NCI-H146 (cell line): Measurements from ENCODE around the gene ITPRID2.

Experiments
- DNase-seq: peaks from one replicate; lab custom pipeline; 2025; lab: John Stamatoyannopoulos, UW

ITPRID2 gene

DNA sequence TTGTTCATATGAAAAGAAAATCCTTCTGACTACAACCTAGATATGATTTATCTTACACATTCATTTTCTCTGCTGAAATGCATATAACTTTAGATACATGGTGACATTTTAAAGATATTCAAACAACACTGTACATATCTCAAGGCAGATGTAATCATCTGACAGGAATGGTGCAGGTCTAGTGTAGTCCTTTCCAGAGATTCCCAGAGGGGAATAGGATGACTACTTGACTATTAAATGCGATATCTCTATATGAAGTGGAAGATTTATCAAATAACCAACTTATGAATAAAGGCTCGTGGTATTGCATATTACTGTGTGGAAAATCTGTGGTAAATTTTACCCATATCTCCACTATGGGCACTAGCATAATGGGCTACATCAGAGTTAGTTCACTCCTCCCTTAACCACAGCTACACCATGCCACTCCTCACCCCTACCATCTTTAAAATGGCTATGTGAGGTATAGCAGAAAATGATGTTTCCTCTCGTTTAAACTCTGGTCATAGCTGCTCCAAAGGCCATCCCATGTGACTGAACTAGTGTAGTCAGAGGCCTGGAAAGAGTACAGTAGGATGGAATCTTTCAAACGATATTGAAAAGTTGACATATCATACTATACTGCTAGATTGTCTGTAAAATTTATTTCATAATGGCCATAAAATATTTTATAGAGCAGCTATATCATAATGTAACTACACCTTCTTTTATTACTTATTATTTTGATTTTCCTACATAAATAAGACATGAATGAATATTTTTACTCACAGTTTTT is 9.1 kb upstream of the ITPRID2 start:
- DNase-seq, result no peak

DNA sequence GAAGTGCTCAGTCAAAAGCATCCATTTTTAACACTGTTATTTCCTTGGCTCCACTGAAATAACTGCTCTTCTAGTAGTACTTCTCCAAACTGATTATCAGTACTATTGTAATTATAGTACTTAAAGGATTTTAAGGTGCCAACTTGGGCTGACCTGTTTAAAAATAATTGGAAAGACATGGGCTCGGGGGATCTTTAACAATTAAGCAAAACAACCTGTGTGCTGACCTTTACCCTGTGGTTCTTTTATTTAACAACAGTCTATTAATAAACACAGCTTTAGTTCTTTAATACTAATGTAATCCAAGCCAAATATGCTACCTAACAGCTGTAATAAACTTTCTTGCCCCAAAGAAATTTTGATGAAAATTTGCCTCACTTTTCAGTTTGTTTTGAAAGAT is 6.9 kb upstream of the ITPRID2 start:
- no peak for DNase-seq

DNA sequence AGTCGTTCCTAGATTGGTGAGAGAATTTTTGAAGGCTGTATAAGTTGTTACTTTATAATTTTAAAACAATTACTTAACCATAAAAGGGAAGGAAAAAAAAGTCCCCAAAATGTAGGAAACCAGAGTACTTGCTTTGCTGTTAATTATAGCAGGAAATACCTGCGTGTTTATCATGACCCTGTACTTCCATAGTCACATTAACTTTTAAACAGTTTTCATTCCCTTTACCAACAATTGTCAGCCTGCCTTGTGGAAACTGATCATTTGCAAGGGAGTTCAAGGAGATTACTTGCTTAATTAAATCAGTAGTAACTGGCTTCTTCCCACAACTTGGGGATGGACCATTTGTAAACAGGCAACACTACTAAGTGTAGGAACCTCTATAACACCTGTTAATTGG is 6.4 kb upstream of the ITPRID2 start:
- DNase-seq, result no peak

DNA sequence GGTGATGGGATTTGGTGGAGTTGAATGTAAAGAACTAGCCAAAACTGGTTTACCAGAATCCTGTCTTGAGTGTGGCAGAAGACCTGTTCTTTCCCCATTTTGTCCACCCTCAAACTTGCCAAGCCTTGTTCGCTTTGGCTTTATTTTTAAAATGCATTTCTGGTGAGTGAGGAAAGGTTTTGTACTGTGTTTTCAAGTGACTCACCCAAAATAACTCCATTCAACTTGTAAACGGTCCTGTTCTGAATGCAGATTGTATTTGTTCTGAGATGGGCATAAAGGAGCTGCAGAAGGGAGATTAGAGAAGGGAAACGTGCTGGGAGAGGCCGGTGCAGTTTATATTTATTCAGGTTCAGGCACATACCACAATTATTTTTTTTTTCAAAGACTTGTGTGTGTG is 5.3 kb upstream of the ITPRID2 start:
- DNase-seq, result no peak

DNA sequence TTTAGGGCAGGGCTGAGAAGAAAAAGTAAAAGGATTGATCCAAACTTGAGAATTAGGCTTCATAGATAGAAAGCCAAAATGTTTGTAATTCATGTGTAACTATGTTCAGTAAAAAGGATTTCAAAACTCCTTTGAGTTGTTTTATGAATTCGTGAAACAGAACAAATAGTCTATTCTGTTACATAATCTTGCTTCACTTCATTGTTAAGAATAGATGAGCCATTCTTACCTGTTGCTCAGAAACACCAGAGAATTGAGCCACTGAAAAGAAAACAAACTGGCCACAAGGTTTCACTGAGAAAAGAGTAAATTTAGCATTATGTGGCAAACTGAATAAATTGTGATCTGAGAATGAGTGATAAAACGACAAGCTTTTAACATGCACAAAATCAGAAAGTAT is 4.5 kb upstream of the ITPRID2 start:
- no peak for DNase-seq

DNA sequence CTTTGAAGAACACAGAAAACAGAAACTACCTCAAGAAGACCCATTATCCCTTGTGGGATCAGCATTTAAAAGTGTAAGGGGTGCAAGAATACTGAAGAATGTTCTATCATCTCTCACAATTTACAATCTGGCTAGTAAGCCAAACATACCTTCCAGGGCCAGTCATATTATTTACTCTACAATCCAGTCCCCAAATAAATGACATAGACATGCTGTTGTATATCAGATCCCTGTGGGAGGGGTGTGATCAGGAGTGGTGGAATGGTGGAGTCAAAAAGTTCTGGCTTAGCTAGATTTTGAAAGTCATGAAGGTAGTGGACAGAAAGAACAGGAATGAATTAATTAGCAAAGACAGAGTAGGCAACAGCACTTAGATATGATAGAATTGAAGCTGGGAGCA is 1.8 kb upstream of the ITPRID2 start:
- no peak for DNase-seq

DNA sequence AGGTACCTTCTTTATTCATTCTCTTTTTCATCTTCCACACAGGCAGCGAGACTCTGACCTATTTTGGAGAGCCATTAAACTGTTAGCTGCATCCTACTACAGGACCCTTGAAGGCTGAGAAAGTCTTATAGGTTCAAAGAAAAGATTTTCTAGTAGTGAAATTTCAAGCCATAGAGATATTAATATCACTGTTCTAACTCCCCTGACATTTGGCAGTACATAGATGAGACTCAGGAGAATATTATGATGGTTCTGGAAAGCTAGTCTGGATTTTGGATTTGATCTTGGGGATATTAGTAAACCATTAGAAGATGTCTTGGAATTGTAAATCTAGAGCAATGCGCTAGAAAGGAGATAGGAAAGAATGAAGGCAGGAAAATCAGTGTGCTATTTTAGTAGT is 1.3 kb upstream of the ITPRID2 start:
- no peak for DNase-seq

DNA sequence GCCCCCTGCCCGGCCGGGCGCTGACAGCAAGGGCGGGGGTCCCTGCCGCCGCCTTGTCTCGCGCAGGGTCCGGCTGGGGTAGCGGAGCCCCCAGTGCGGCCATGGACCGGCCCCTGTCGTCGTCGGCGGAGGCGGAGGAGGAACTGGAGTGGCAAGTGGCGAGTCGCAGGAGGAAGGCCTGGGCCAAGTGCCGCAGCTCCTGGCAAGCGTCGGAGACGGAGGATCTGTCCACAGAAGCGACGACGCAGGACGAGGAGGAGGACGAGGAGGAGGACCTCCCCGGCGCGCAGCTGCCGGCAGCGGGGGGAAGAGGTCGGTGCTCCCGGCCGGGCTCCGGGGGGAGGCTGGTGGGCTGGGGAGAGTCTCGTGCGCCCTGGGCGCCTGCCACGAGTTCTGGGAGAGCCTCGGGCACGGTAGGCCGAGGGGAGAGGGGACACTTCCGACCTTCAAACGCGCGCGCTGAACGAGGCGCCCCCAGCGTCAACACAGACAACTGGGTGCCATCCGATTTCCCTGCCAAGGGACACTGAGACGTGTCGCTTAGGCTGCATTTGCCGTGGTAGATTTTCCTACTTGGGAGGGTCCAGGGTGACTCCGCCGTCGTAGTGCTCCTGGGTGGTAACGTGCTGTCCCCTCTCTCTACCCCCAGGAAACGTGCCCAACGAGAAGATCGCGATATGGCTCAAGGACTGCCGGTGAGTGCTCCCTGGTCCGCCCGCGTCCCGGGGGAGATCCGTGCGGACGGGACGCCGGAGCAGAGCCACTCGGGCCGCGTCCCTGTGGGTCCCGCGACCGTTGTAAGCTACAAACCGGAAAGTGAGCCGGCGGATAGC is 652 bp downstream of the ITPRID2 start:
- peak; percentile 77 for DNase-seq

DNA sequence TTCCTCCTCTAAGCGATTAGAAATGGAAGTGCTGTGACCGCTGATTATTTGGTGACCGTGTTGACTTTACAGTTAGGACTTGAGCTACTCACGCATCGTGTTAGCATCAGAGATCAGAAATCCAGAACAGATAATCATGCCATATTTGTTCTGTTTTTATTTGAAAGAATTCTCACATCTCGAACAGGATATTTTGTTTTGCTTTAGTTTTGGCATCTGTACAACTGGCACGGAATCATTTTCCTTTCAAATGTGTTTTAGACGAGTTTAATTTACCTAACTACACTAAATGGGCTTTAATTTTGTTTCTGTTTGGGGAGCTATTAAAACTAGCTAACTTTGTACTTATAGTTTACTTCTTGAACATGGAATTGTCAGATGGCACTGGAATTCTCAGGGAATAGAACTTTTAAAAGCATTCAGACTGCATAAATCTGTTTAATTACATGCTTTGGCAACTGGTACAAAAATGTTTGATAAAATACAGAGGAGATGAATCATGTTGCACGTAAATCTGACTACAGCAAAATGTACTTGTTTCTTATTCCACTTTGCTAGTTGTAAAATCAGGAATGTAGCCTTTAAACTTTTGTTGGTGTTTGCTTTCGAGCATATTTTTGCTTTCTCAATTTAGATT is 1.4 kb downstream of the ITPRID2 start:
- DNase-seq, result no peak

DNA sequence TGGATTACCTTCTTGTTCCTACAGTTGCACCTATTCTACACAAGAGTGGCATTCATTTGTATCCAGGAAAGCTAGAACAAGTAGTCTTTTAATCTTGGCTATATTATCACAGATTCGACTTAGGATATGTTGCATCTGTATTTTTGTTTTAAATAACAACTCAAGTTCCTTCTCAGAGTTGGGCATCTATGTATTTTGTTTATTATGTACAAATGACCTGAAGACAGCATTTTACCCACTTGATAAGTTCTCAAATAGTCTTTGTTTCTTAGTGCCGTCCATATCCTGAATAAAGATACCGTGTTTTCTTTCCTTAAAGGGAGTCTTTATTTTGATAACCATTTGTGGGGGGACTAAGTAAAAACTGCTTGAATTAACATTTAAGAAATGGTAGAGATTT is 2.9 kb downstream of the ITPRID2 start:
- no peak for DNase-seq

DNA sequence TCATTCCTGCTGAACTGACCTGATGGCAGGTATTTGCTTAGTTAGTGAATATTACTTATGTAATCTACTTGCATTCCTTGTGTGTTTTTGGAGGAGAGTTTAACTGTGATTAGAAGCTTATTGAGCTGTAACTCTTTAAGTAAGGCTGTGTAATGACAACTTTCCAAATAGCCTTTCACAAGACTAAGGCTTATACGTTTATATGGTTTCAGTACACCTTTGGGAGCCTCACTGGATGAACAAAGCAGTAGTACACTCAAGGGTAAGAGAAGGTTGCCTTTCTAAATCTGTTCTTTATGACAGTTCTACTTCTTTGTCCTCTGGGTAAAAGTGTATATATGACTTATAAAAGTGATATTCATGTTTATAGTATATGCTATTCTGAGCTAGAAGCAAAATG is 4.3 kb downstream of the ITPRID2 start:
- DNase-seq, result no peak

DNA sequence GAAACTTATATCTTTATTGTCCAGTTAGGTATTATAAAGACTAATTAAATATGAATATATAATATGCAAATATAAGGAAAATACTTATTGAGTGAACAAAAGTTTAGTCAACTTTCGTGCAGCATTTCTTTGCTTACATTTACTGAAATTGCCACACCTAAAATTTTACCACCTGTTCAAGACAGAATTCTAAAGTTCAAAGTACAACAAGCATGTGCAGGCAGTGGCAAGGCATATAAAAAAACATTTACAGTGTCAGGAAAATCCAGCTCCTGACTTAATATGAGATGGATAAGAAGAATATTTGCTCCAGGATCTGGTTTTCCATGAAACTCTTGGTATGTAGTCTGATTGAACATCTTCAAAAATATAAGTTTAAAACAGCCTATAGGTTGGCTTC is 4.8 kb downstream of the ITPRID2 start:
- DNase-seq, result no peak

DNA sequence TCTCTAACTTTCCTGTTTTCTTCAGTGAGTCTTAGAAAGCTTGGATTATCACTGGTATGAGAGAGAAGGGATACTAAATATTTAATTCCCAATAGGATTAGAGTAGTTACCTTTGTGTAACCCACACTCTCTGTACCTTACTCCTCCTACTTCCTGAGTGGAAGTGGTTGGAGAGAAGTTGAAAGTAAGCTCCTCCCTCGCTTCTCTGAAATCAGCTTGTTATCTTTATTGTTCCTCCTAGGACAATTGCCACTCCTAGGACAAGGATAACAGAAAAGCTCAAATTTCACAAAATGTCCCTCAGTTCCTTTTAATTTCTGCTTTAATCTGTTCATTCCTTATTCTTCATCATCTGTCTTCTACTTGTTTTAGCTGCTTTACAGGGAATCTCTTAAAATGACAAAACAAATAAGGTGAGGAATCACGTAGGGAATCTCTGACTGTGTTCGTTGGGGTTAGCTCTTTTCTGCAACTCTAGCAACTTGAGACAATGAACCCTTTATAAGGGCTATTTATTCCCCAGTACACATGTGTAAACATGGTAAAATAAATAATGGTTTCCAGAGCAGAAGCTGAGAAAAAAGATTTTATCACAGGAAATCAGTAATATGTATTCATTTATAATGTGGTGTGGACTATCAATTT is 8.6 kb downstream of the ITPRID2 start:
- DNase-seq, result peak; percentile 1

DNA sequence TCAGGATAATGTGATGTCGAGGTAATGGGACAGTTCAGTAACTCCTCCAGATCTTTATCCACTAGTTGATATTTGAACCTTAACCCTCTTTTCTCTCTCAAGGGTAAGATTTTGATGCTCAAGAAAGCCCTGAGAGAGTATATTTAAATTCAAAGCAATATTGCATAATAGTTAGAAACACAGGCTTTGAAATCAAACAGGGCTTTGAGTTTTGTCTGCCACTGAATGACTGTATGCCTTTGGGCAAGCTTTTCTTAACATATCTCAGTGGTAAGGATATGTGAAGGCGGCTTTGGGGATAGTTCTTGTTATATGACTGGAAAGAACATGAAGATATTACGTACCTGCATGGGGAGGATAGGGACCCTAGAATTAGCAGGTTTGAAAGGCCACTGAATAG is 11.1 kb downstream of the ITPRID2 start:
- no peak for DNase-seq

DNA sequence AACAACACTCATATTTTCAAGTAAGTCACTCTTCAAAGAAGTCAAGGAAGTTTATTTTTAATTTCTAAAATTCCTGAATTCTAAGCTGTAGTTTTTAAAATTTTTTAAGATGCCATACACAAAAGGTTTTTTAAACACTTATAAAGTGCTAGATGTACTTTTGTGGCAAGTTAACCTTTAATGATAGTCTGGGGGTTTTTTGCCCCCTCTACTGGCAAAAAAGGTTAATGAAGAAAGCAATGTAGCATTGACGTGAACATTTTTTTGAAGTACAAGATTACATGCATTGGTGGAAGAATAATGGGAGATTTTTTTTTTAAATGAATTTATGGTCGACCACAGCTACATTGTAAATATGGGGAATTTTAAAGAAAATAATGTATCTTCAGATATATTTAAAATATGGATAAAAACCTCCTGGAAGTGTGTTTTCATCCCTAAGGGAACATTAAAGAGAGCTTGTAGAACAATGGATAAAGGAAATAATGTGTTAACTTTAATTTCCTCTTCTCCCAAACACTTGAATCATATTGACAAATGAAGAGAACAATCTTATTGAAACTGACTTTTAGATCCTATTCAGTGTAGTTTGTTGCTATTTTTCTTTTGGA is 12.6 kb downstream of the ITPRID2 start:
- DNase-seq, result peak; percentile 7

DNA sequence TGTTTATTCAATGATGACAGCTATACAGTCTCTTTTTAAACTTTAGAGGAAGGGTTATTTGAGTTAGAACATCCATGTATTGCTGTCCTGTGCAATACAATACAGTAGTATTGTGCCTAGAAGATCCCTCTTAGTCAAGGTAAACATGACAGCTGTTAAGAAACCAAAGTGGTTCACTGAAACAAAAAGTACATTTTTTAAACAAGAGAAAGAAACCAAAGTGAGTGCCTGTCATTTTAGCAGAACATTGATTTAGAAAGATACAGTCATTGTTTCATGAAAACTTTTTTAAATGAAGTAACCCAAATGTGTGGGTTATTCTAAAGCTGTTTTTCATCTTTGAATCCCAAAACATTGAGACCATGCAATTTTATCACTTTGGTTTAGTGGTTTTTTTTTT is 15.5 kb downstream of the ITPRID2 start:
- no peak for DNase-seq

DNA sequence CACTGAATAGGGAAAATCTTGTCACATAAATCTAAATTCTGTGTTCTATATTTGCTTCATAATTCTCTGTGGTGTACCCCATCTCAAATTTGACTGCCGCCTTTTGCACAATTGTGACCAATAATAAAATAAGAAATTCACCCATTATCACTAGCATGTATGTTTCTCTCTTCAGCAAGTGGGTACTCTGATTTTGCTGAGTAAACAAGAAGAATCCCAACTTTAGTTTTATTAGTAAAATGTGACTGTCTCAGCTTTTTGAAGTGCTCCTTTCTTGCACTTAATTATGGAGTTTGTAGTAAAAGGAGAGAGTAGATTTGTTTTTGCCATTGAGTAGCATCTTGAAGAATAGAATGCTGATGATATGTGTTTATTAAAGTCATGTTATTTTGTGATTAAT is 16.1 kb downstream of the ITPRID2 start:
- DNase-seq, result no peak

DNA sequence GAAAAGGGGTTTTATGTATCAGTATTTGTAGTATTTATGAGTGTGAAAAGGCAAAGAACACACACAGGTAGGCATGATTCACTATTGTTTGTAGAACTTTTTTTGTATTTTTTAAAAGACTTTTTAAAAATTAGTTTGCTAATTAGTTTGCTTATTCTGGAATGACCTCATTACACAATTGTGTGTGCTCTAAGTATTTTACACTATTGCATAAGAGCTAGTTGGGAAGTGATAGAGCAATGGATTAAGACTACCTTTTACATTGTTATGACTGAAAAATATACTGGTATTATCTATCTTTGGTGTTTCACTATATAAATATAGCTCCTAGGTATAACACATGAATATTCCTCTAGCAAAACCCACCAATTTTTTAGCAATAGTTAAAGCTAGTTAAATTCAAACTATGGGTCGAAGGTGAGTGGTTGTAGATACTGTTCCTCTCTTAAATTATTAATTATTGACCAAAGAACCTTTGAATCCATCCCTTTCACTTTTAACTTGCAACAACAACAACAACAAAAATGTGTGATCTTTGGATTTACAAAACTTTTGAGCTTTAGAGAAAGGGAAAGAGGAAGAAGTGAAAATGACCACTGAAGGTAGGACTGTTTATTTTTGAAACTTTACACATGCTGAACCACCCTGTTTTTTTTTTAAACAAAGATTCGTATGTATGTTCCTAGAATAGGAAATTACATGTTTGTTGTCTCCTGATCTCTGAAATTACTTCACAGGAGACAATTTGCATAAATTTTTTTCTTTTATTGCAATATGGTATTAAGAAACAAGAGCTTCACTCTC is 18.7 kb downstream of the ITPRID2 start:
- no peak for DNase-seq

DNA sequence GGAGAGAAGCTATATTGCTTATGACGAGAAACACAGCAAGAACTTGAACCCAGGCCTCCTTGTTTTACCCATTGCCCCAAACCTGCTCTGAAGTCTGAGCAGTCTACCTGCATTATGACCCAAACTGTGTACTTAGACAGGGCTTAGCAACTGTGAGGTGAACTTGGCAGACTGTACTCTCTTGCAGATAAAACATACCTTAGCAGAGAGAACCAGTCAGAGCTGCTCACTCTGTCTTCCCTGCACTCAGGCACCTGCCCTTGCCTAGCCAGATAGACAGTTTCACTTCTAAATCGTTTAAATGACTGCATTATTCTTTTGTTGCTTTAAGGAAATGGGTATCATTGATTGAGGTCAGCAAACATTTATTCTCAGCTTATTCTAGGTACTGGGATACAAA is 20.3 kb downstream of the ITPRID2 start:
- DNase-seq, result no peak

DNA sequence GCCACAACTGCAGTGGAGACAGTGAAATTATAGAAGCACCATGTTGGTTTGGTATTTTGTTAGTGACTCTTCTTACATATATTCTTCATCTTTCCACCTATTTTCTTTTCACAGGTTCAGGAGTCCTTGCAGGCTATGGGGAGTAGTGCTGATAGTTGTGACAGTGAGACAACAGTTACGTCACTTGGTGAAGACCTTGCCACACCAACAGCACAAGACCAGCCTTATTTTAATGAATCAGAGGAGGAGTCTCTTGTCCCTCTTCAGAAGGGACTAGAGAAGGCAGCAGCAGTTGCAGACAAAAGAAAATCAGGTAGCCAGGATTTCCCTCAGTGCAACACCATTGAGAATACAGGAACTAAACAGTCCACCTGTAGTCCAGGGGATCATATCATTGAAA is 23.6 kb downstream of the ITPRID2 start:
- no peak for DNase-seq
